Measurements from ENCODE around the gene PRKACB. TPM values are rescaled to one million over a fixed set of nuclear protein-coding genes. Genes with fewer than 3 reads are reported as not detected.
A peak's percentile ranks its signal among the peaks of the same experiment; 100 is the strongest.

Gene PRKACB
- total RNA-seq, 1 experiment from 2014 or later, result 135 TPM

DNA sequence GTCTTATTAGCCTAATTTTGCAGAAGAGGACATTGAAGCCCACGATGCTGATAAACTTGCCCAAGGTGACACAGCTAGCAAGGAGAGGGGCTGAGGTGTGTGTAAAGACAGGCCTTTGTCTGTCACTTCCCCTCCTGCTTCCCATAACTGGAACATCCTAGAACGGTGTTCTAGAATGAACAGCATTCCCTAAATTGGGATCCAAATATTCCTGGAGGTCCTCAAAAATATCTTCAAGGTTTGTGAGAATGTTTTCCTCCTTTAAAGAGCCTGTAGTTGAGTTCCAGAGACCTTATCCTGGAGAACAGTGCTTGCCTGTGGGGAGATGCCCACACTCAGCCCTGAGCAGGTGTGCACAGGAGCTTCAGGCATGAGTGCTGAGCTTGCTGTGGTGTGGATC is 115.9 kb downstream of the PRKACB start:
- ATAC-seq (no peak), DNase-seq (ENCODE audit: low read depth, low spot score) (no peak)
- intact Hi-C loops (cut with micrococcal nuclease), result no loop called here
- H3K4me1 ChIP-seq (ENCODE audit: control insufficient read depth in 1 of 2, insufficient read depth in 2 of 2, low read length in 2 of 2), result peaks cover 14 to 20% of the 10 kb centered on the region in 2 experiments
- no peaks in the 10 kb centered on the region for H3K36me3 ChIP-seq (ENCODE audit: control insufficient read depth in 1 of 2, insufficient read depth in 2 of 2, low read length in 2 of 2)
- H3K9me3 ChIP-seq (ENCODE audit: control insufficient read depth in 1 of 2, insufficient read depth in 1 of 2, low read depth in 1 of 2, low read length in 2 of 2), result no peaks in the 10 kb centered on the region
- no peaks in the 10 kb centered on the region for H3K27me3 ChIP-seq (ENCODE audit: insufficient read depth, low read length)
- H3K9ac ChIP-seq (ENCODE audit: low read length), result no peak overlapping the region
- no peaks in the 10 kb centered on the region for H3K79me2 ChIP-seq (ENCODE audit: insufficient read depth, low read length)
- H3K4me2 ChIP-seq (ENCODE audit: low read length), result no peak overlapping the region
- TF ChIP-seq EZH2phosphoT487 (IDR thresholded peaks at IDR 0.05; ENCODE audit: borderline replicate concordance) (no peak), RAD21 (IDR thresholded peaks at IDR 0.05; ENCODE audit: low read depth) (no peak), SIN3A (IDR thresholded peaks at IDR 0.05; ENCODE audit: low read depth) (no peak), FOSL1 (IDR thresholded peaks at IDR 0.05; ENCODE audit: low read depth) (no peak), TCF7L2 (IDR thresholded peaks at IDR 0.05; ENCODE audit: borderline replicate concordance, extremely low read depth, insufficient read depth, insufficient read length) (no peak), SP1 (IDR thresholded peaks at IDR 0.05; ENCODE audit: low read depth) (no peak), CBX3 (IDR thresholded peaks at IDR 0.05; ENCODE audit: low read depth) (no peak), REST (IDR thresholded peaks at IDR 0.05; ENCODE audit: low read depth) (no peak), JUND (IDR thresholded peaks at IDR 0.05) (no peak), EZH2 (IDR thresholded peaks at IDR 0.05) (no peak), SRF (IDR thresholded peaks at IDR 0.05; ENCODE audit: low read depth) (no peak), YY1 (IDR thresholded peaks at IDR 0.05; ENCODE audit: extremely low read depth, insufficient replicate concordance, low read depth, low read length) (no peak), ATF3 (IDR thresholded peaks at IDR 0.05) (no peak)
- TF ChIP-seq, protein P1, sequence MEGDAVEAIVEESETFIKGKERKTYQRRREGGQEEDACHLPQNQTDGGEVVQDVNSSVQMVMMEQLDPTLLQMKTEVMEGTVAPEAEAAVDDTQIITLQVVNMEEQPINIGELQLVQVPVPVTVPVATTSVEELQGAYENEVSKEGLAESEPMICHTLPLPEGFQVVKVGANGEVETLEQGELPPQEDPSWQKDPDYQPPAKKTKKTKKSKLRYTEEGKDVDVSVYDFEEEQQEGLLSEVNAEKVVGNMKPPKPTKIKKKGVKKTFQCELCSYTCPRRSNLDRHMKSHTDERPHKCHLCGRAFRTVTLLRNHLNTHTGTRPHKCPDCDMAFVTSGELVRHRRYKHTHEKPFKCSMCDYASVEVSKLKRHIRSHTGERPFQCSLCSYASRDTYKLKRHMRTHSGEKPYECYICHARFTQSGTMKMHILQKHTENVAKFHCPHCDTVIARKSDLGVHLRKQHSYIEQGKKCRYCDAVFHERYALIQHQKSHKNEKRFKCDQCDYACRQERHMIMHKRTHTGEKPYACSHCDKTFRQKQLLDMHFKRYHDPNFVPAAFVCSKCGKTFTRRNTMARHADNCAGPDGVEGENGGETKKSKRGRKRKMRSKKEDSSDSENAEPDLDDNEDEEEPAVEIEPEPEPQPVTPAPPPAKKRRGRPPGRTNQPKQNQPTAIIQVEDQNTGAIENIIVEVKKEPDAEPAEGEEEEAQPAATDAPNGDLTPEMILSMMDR (IDR thresholded peaks at IDR 0.05 in 2 of 3, conservative IDR thresholded peaks at IDR 0.05 in 1 of 3; ENCODE audit: borderline replicate concordance in 1 of 3, insufficient read depth in 1 of 3, low read depth in 2 of 3, low read length in 2 of 3), result no peak
- TF ChIP-seq, protein P2, sequence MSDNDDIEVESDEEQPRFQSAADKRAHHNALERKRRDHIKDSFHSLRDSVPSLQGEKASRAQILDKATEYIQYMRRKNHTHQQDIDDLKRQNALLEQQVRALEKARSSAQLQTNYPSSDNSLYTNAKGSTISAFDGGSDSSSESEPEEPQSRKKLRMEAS (IDR thresholded peaks at IDR 0.05), result no peak
- no peaks in the 10 kb centered on the region for H3K9me2 ChIP-seq (ENCODE audit: insufficient read depth)
- H4K20me1 ChIP-seq (ENCODE audit: insufficient read depth), result no peaks in the 10 kb centered on the region
- RAD21 ChIA-PET (ENCODE audit: low non-redundant PET in 1 of 2, low total read pairs in 2 of 2, uncharacterized antibody in 2 of 2, unreplicated experiment in 2 of 2), result no interaction called here
- H3K4me3 ChIP-seq (replicated peaks in 1 of 2; ENCODE audit: low read depth in 1 of 2, low read length in 2 of 2), result no peak overlapping the region
- H3K27ac ChIP-seq (ENCODE audit: low read depth, low read length), result peak overlapping the region; percentile 31; the same call in 1 of the 2 replicates
- POLR2A ChIA-PET, result no interaction called here
- H2AFZ ChIP-seq (ENCODE audit: low read depth, low read length, poor library complexity, severe bottlenecking), result no peak overlapping the region
- BruUV-seq (replicated peaks), result no TSS peak
- CTCF ChIA-PET, result no interaction called here

All from HCT116 (cell line).